Measurements from ENCODE around the gene CRYBB1. TPM values are rescaled to one million over a fixed set of nuclear protein-coding genes. Genes with fewer than 3 reads are reported as not detected.
A peak's percentile ranks its signal among the peaks of the same experiment; 100 is the strongest.

The CRYBB1 gene
- total RNA-seq, 2 experiments from 2014 or later = 0.65 to 1.2 TPM

GRCh38 chr22:26612652-26613051, 5.2 kb downstream of the CRYBB1 start:
- Mint-ChIP-seq H3K36me3 (ENCODE audit: low read depth) (peaks cover 5% of the 10 kb centered on the region), H3K4me1 (peaks cover 45% of the 10 kb centered on the region), H3K4me3 (no peak overlapping the region), H3K27ac (peak overlapping the region; percentile 52), H3K9me3 (no peaks in the 10 kb centered on the region), H3K27me3 (peaks cover 25% of the 10 kb centered on the region)
- DNase-seq = no peak
- ChIA-PET CTCF (interaction anchor here (0.6 to 1.4 kb wide), 2 partner anchors 30 to 251 kb away, joined by 3 read pairs; no protein-coding TSS in a partner anchor), POLR2A (interaction anchor here (1.0 to 1.7 kb wide), 3 partner anchors 16 to 100 kb away, joined by 3 to 5 read pairs (median 3); no protein-coding TSS in a partner anchor)

GRCh38 chr22:26610996-26611395, 6.8 kb downstream of the CRYBB1 start:
- ChIA-PET POLR2A (interaction anchor here (0.6 to 1.9 kb wide), 6 partner anchors 15 to 264 kb away, joined by 3 to 16 read pairs (median 6); no protein-coding TSS in a partner anchor), CTCF (interaction anchor here (1.4 to 1.8 kb wide), 3 partner anchors 19 to 108 kb away, joined by 4 to 8 read pairs (median 5); no protein-coding TSS in a partner anchor)
- Mint-ChIP-seq H3K4me3 (no peak overlapping the region), H3K27me3 (peaks cover 22% of the 10 kb centered on the region), H3K4me1 (peaks cover 38% of the 10 kb centered on the region), H3K27ac (peak overlapping the region; percentile 85), H3K36me3 (ENCODE audit: low read depth) (peaks cover 5% of the 10 kb centered on the region), H3K9me3 (no peaks in the 10 kb centered on the region)
- DNase-seq = no peak

- Mint-ChIP-seq H3K27me3 (peaks cover 22% of the 10 kb centered on the region), H3K9me3 (no peaks in the 10 kb centered on the region), H3K4me3 (peak overlapping the region; percentile 56), H3K36me3 (ENCODE audit: low read depth) (peaks cover 5% of the 10 kb centered on the region), H3K27ac (peak overlapping the region; percentile 85), H3K4me1 (peaks cover 38% of the 10 kb centered on the region)
- POLR2A ChIA-PET = interaction anchor here (0.6 to 1.9 kb wide), 6 partner anchors 14 to 263 kb away, joined by 3 to 16 read pairs (median 6); no protein-coding TSS in a partner anchor
- CTCF ChIA-PET = interaction anchor here (1.4 to 1.8 kb wide), 3 partner anchors 18 to 107 kb away, joined by 4 to 8 read pairs (median 5); no protein-coding TSS in a partner anchor
- peak; percentile 84 for DNase-seq
Measured at GRCh38 chr22:26610072-26610958, 7.5 kb downstream of the CRYBB1 start.

DNA sequence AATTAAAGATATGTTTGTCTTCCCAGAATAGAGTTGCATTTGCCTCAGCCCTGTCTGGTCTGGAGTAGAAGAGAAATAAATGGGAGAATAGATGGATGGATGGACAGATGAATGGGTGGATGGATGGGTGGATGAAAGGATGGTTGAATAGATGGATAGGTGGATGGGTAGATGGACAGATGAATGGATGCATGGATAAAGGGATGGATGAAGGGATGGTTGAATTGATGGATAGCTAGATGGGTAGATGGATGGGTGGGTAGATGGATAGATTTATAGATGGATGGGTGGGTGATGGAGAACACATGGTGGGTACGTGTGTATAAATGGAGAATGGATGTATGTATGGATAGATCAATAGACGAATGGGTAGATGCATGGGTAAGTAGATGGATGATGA, 8.5 kb downstream of the CRYBB1 start:
- H3K27me3 Mint-ChIP-seq = peaks cover 21% of the 10 kb centered on the region
- no peak overlapping the region for H3K4me3 Mint-ChIP-seq
- peak overlapping the region; percentile 13 for H3K27ac Mint-ChIP-seq
- peaks cover 5% of the 10 kb centered on the region for H3K36me3 Mint-ChIP-seq (ENCODE audit: low read depth)
- DNase-seq = no peak
- peaks cover 43% of the 10 kb centered on the region for H3K4me1 Mint-ChIP-seq
- CTCF ChIA-PET = no interaction called here
- POLR2A ChIA-PET = no interaction called here
- H3K9me3 Mint-ChIP-seq = no peaks in the 10 kb centered on the region

GRCh38 chr22:26608129-26608528, 9.7 kb downstream of the CRYBB1 start:
- Mint-ChIP-seq H3K4me1 (peaks cover 46% of the 10 kb centered on the region), H3K4me3 (no peak overlapping the region), H3K27ac (no peak overlapping the region), H3K9me3 (no peaks in the 10 kb centered on the region), H3K27me3 (peaks cover 13% of the 10 kb centered on the region), H3K36me3 (ENCODE audit: low read depth) (peaks cover 5% of the 10 kb centered on the region)
- CTCF ChIA-PET = interaction anchor here (0.8 to 1.7 kb wide), 3 partner anchors 12 to 105 kb away, joined by 3 to 8 read pairs (median 3); no protein-coding TSS in a partner anchor
- POLR2A ChIA-PET = interaction anchor here (1.3 kb wide), 1 partner anchor 10 kb away, joined by 3 read pairs; no protein-coding TSS in a partner anchor
- DNase-seq = no peak

GRCh38 chr22:26606611-26607010, 11.2 kb downstream of the CRYBB1 start:
- H3K9me3 Mint-ChIP-seq = no peaks in the 10 kb centered on the region
- no peak overlapping the region for H3K27ac Mint-ChIP-seq
- DNase-seq = no peak
- ChIA-PET POLR2A (no interaction called here), CTCF (interaction anchor here (0.7 to 1.7 kb wide), 4 partner anchors 11 to 79 kb away, joined by 3 to 8 read pairs (median 4); no protein-coding TSS in a partner anchor)
- peaks cover 5% of the 10 kb centered on the region for H3K36me3 Mint-ChIP-seq (ENCODE audit: low read depth)
- H3K4me3 Mint-ChIP-seq = no peak overlapping the region
- peaks cover 36% of the 10 kb centered on the region for H3K4me1 Mint-ChIP-seq
- peaks cover 7% of the 10 kb centered on the region for H3K27me3 Mint-ChIP-seq

DNA sequence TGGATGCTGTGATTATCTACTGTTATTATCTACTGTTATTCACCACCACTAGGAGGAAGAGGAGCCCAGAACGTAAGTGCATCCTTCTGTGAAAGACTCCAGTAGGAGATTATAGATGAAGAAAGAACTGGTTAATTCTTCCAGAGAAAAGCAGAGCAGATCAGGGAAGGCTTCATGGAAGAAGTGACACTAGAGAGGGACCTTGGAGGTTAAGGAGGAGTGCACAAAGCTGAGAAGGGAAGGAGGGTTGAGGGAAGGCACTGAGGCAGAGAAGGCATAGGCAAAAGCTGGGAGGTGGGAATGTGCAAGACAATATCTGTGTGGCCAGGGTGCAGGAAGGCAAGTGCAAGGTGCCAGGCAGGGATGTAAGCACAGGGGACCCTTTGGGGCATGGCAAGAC, 13.5 kb downstream of the CRYBB1 start:
- Mint-ChIP-seq H3K4me1 (peaks cover 18% of the 10 kb centered on the region), H3K36me3 (ENCODE audit: low read depth) (peaks cover 3% of the 10 kb centered on the region), H3K27me3 (peaks cover 7% of the 10 kb centered on the region), H3K27ac (no peak overlapping the region), H3K4me3 (no peak overlapping the region), H3K9me3 (no peaks in the 10 kb centered on the region)
- ChIA-PET CTCF (no interaction called here), POLR2A (interaction anchor here (1.0 kb wide), 1 partner anchor 12 kb away, joined by 3 read pairs; no protein-coding TSS in a partner anchor)
- DNase-seq = no peak

DNA sequence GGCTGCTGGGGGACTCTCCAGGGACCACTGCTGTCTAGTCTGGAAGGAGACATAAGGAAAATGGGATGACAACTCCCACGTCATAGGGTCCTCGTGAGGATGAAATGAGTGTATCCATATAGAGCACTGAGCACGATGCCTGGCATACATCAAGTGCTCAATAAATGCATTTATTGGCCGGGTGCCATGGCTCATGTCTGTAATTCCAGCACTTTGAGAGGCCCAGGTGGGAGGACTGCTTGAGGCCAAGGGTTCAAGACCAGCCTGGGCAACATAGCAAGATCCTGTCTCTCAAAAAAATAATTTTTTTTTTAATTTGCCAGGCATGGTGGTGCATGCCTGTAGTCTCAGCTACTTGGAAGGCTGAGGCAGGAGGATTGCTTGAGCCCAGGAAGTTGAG, 15.7 kb downstream of the CRYBB1 start:
- no peak for DNase-seq
- Mint-ChIP-seq H3K4me1 (peaks cover 21% of the 10 kb centered on the region), H3K4me3 (no peak overlapping the region), H3K27ac (no peak overlapping the region), H3K36me3 (ENCODE audit: low read depth) (no peaks in the 10 kb centered on the region), H3K27me3 (peaks cover 9% of the 10 kb centered on the region), H3K9me3 (no peaks in the 10 kb centered on the region)
- CTCF ChIA-PET = interaction anchor here (0.7 to 1.0 kb wide), 2 partner anchors 22 to 23 kb away, joined by 3 to 4 read pairs; no protein-coding TSS in a partner anchor
- POLR2A ChIA-PET = no interaction called here

- no peaks in the 10 kb centered on the region for H3K36me3 Mint-ChIP-seq (ENCODE audit: low read depth)
- H3K4me1 Mint-ChIP-seq = peaks cover 25% of the 10 kb centered on the region
- DNase-seq = no peak
- H3K27ac Mint-ChIP-seq = no peak overlapping the region
- no peaks in the 10 kb centered on the region for H3K9me3 Mint-ChIP-seq
- H3K27me3 Mint-ChIP-seq = peaks cover 11% of the 10 kb centered on the region
- H3K4me3 Mint-ChIP-seq = no peak overlapping the region
- ChIA-PET POLR2A (no interaction called here), CTCF (interaction anchor here (0.7 kb wide), 1 partner anchor 22 kb away, joined by 3 read pairs; no protein-coding TSS in a partner anchor)
Measured at GRCh38 chr22:26601726-26602125, 16.1 kb downstream of the CRYBB1 start.

DNA sequence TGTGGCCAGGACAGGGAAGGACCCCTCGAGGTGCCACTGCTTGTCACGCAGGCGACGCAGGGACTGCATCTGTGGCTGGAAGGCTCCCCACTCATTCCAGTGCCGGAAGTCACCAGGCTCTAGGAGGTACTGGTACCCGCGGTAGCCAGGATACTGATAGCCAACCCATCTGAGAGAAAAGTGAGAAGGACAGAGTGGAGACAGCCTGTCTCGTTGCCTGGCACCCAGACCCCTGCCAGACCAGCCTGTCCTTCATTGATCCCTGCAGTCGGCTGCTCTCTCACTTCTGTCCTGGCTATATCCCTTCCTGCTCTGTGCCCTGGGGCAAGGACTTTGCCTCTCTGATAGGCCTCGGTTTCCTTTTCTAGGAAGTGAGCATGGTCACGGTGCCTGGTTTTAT, 18.3 kb downstream of the CRYBB1 start:
- Mint-ChIP-seq H3K4me1 (peaks cover 27% of the 10 kb centered on the region), H3K9me3 (no peaks in the 10 kb centered on the region), H3K27me3 (peaks cover 11% of the 10 kb centered on the region), H3K4me3 (no peak overlapping the region), H3K36me3 (ENCODE audit: low read depth) (no peaks in the 10 kb centered on the region), H3K27ac (no peak overlapping the region)
- POLR2A ChIA-PET = no interaction called here
- no peak for DNase-seq
- CTCF ChIA-PET = no interaction called here

GRCh38 chr22:26597480-26597879, 20.3 kb downstream of the CRYBB1 start:
- H3K9me3 Mint-ChIP-seq = no peaks in the 10 kb centered on the region

GRCh38 chr22:26597026-26597425, 20.8 kb downstream of the CRYBB1 start:
- POLR2A ChIA-PET = interaction anchor here (1.1 to 1.8 kb wide), 3 partner anchors 14 to 76 kb away, joined by 3 to 6 read pairs (median 3); no protein-coding TSS in a partner anchor
- H3K9me3 Mint-ChIP-seq = no peaks in the 10 kb centered on the region
- H3K4me1 Mint-ChIP-seq = peaks cover 44% of the 10 kb centered on the region
- no peak overlapping the region for H3K4me3 Mint-ChIP-seq
- CTCF ChIA-PET = no interaction called here
- H3K36me3 Mint-ChIP-seq (ENCODE audit: low read depth) = no peaks in the 10 kb centered on the region
- no peak for DNase-seq
- no peak overlapping the region for H3K27ac Mint-ChIP-seq
- peaks cover 11% of the 10 kb centered on the region for H3K27me3 Mint-ChIP-seq

More at GRCh38 chr22:26597480-26597879, 20.3 kb downstream of the CRYBB1 start:
- ChIA-PET CTCF (no interaction called here), POLR2A (interaction anchor here (0.6 to 1.7 kb wide), 2 partner anchors 10 to 75 kb away, joined by 3 read pairs; no protein-coding TSS in a partner anchor)
- Mint-ChIP-seq H3K4me1 (peaks cover 39% of the 10 kb centered on the region), H3K36me3 (ENCODE audit: low read depth) (no peaks in the 10 kb centered on the region), H3K4me3 (no peak overlapping the region), H3K27me3 (peaks cover 11% of the 10 kb centered on the region), H3K27ac (no peak overlapping the region)
- no peak for DNase-seq

- Mint-ChIP-seq H3K4me3 (no peak overlapping the region), H3K27ac (peak overlapping the region; percentile 51), H3K4me1 (peaks cover 61% of the 10 kb centered on the region), H3K9me3 (no peaks in the 10 kb centered on the region), H3K36me3 (ENCODE audit: low read depth) (peaks cover under 1% of the 10 kb centered on the region), H3K27me3 (peaks cover 8% of the 10 kb centered on the region)
- CTCF ChIA-PET = no interaction called here
- POLR2A ChIA-PET = interaction anchor here (0.9 to 3.6 kb wide), 4 partner anchors 12 to 80 kb away, joined by 3 to 16 read pairs (median 3); no protein-coding TSS in a partner anchor
- DNase-seq = no peak
Measured at GRCh38 chr22:26593763-26594162, 24.1 kb downstream of the CRYBB1 start.
